Effector memory CD4-positive, alpha-beta T cell (primary cell): ENCODE measurements around the gene PNPO.
A peak's percentile ranks its signal among the peaks of the same experiment; 100 is the strongest.

Experiments
- DNase-seq, 3 donors: peaks; one replicate each; pipeline ENCODE4 v3.0.0-alpha.2; 2020
- H3K27ac ChIP-seq: 2 replicates; pipeline ENCODE4 v1.7.0; 2013; ENCODE audit warnings: mild to moderate bottlenecking, low read length, moderate library complexity; ENCODE audit not compliant: insufficient read depth, poor library complexity, severe bottlenecking
- H3K27me3 ChIP-seq: replicated peaks from 2 replicates; pipeline ENCODE4 v1.7.0; 2013; ENCODE audit warnings: mild to moderate bottlenecking, low read length; ENCODE audit not compliant: insufficient read depth, control insufficient read depth, poor library complexity, severe bottlenecking
- H3K36me3 ChIP-seq: 2 replicates; pipeline ENCODE4 v1.7.0; 2013; ENCODE audit warnings: mild to moderate bottlenecking, low read length, moderate library complexity; ENCODE audit not compliant: control insufficient read depth, insufficient read depth
- H3K4me1 ChIP-seq: 2 replicates; pipeline ENCODE4 v1.7.0; 2013; ENCODE audit warnings: low read length, mild to moderate bottlenecking; ENCODE audit not compliant: control insufficient read depth, insufficient read depth, poor library complexity, severe bottlenecking
- H3K4me3 ChIP-seq: 2 replicates; pipeline ENCODE4 v1.7.0; 2013; ENCODE audit warnings: low read length, low read depth, mild to moderate bottlenecking; ENCODE audit not compliant: insufficient read depth, poor library complexity, severe bottlenecking
- H3K9me3 ChIP-seq: 2 replicates; pipeline ENCODE4 v1.7.0; 2013; ENCODE audit warnings: mild to moderate bottlenecking, low read length, moderate library complexity; ENCODE audit not compliant: control insufficient read depth
- total RNA-seq, 3 donors: gene quantifications; one replicate each; lab custom pipeline; 2026; lab: John Stamatoyannopoulos, UW

Gene PNPO
- 7.6 to 9.9 (median 7.9) reads per million in 3 donors for total RNA-seq

DNA sequence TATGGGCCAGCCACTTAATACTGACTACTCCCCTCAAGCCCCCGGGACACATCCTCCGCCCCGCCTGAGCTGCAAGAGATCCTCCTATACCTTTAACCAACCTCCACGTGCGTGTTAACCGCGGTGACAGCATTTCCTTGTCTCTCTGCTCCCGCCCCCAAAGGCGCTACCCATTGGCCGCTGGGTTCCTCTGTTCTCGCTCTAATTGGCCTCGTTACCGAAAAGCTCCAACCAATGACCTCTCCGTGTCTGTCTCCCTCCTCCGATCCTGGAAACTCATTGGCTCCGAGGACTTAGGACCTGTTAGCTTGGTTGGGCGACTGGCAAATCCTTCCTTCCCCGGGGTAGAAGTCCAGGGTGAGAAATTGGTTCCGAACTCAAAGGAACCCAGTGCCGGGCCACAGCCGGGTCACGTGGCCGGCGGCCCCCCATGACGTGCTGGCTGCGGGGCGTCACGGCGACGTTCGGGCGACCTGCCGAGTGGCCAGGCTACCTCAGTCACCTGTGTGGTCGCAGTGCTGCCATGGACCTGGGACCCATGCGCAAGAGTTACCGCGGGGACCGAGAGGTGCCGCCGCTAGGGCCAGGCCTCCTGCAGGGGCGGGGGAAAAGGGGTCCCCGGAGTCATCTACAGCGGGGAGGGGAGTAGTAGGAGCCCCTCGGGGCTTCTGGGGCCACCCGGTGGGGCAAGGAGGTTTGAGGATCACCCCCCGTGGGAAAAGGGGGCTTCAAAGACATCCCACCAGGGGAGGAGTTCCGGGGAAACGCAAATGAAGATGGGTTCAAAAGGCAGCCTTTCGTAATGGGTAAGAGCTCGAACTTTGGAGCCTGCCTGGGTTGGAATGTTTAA is at the start of gene PNPO:
Gene PNPO (plus strand): TSS at position 326 of the 850 bp plus-strand sequence. CDS start 105 bp downstream, at position 431.
- H3K27ac ChIP-seq: peak within 1 kb of the TSS; percentile 73
- no peaks in the 10 kb centered on the region for H3K27me3 ChIP-seq
- no peaks in the 10 kb centered on the region for H3K9me3 ChIP-seq
- H3K4me1 ChIP-seq: peaks cover 13% of the 10 kb centered on the region
- DNase-seq: peak; percentile 87 to 93 (median 93)
- H3K36me3 ChIP-seq: peaks cover 9% of the 10 kb centered on the region
- peak within 1 kb of the TSS; percentile 86 for H3K4me3 ChIP-seq

GRCh38 chr17:47894498-47895346 is 46.6 kb upstream of the PNPO start:
- peak overlapping the region; percentile 65 for H3K4me3 ChIP-seq
- no peaks in the 10 kb centered on the region for H3K27me3 ChIP-seq
- H3K36me3 ChIP-seq: no peaks in the 10 kb centered on the region
- H3K9me3 ChIP-seq: no peaks in the 10 kb centered on the region
- peak overlapping the region; percentile 81 for H3K27ac ChIP-seq
- no peak for DNase-seq
- peaks cover 5% of the 10 kb centered on the region for H3K4me1 ChIP-seq

GRCh38 chr17:47895347-47895855 is 46.0 kb upstream of the PNPO start:
- peak overlapping the region; percentile 65 for H3K4me3 ChIP-seq
- H3K9me3 ChIP-seq: no peaks in the 10 kb centered on the region
- H3K36me3 ChIP-seq: no peaks in the 10 kb centered on the region
- DNase-seq: peak in 1 of 3 donors; percentile 4
- no peaks in the 10 kb centered on the region for H3K27me3 ChIP-seq
- peak overlapping the region; percentile 81 for H3K27ac ChIP-seq
- peaks cover 5% of the 10 kb centered on the region for H3K4me1 ChIP-seq

- Histone ChIP-seq H3K27ac (peak within 1 kb of the TSS; percentile 98), H3K9me3 (no peaks in the 10 kb centered on the region), H3K4me3 (peak within 1 kb of the TSS; percentile 69), H3K27me3 (no peaks in the 10 kb centered on the region), H3K4me1 (peaks cover 5% of the 10 kb centered on the region), H3K36me3 (no peaks in the 10 kb centered on the region)
- DNase-seq: peak; percentile 98 to 100 (median 98)
These were observed 45.3 kb upstream of the PNPO start, which contains the start of gene SP2 for GRCh38 chr17:47895856-47896671. Gene SP2, plus strand, starts transcription at chr17:47896236. Its CDS starts 51 bp downstream, at chr17:47896287.

- H3K27me3 ChIP-seq: no peaks in the 10 kb centered on the region
- peak overlapping the region; percentile 98 for H3K27ac ChIP-seq
- H3K36me3 ChIP-seq: no peaks in the 10 kb centered on the region
- peaks cover 5% of the 10 kb centered on the region for H3K4me1 ChIP-seq
- peak overlapping the region; percentile 69 for H3K4me3 ChIP-seq
- DNase-seq: no peak
- no peaks in the 10 kb centered on the region for H3K9me3 ChIP-seq
These were observed 44.5 kb upstream of the PNPO start for GRCh38 chr17:47896672-47897490.

DNA sequence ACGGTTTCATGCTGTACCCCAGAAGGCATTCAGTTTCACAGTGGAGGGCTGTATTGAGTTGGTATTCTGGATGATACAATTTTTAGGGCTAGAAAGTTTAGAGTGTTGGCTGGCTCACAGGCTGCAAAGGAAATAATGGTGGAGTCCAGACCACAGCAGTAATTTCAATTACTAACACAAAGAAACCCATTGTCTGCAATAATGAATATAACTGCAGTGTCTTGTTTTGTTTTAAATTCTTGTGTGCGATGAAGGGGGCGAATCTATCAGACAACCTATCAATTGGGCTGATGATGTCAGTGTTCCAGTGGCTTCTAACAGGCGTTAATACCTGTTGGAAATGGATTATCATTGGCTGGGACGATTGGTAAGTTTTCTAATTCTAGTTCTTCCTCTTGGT is 43.8 kb upstream of the PNPO start:
- peaks cover 5% of the 10 kb centered on the region for H3K4me1 ChIP-seq
- H3K27ac ChIP-seq: no peak overlapping the region
- H3K9me3 ChIP-seq: no peaks in the 10 kb centered on the region
- H3K27me3 ChIP-seq: no peaks in the 10 kb centered on the region
- no peak for DNase-seq
- no peaks in the 10 kb centered on the region for H3K36me3 ChIP-seq
- no peak overlapping the region for H3K4me3 ChIP-seq

DNA sequence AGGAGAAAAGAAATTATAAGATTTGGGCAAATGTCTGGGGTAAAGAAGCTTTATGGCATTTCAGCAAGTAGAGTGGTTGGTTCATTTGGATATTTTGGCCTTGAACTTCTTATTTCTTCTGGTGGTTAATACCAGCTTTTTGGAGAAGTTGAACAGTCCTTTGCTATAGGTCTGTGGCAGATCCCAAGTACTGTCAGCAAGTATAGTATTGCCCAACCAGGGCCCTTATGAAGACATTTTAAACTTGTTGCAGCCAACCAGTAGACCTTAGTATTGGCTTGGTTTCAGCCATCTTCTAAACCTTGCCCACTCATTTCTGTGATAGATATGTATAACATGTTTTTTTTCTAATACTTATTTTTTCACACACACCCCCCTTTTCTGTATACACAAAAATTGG is 43.1 kb upstream of the PNPO start:
- no peak for DNase-seq
- Histone ChIP-seq H3K9me3 (no peaks in the 10 kb centered on the region), H3K36me3 (no peaks in the 10 kb centered on the region), H3K4me1 (peaks cover 5% of the 10 kb centered on the region), H3K4me3 (no peak overlapping the region), H3K27me3 (no peaks in the 10 kb centered on the region), H3K27ac (no peak overlapping the region)

GRCh38 chr17:47899643-47900042 is 41.7 kb upstream of the PNPO start:
- no peaks in the 10 kb centered on the region for H3K36me3 ChIP-seq
- H3K27me3 ChIP-seq: no peaks in the 10 kb centered on the region
- peaks cover 5% of the 10 kb centered on the region for H3K4me1 ChIP-seq
- no peak overlapping the region for H3K4me3 ChIP-seq
- no peak overlapping the region for H3K27ac ChIP-seq
- H3K9me3 ChIP-seq: no peaks in the 10 kb centered on the region
- DNase-seq: no peak

GRCh38 chr17:47901423-47901822 is 39.9 kb upstream of the PNPO start:
- no peak overlapping the region for H3K4me3 ChIP-seq
- no peaks in the 10 kb centered on the region for H3K4me1 ChIP-seq
- H3K27ac ChIP-seq: no peak overlapping the region
- peaks cover 2% of the 10 kb centered on the region for H3K36me3 ChIP-seq
- DNase-seq: no peak
- H3K27me3 ChIP-seq: no peaks in the 10 kb centered on the region
- no peaks in the 10 kb centered on the region for H3K9me3 ChIP-seq
